Erythroblast (primary cell): Measurements from ENCODE around the gene RALGPS1.

Experiments used
- GATA1 ChIP-seq: IDR thresholded peaks from 2 replicates; pipeline ENCODE4 v1.6.1; 2011; ENCODE audit warnings: low read depth, mild to moderate bottlenecking, control low read depth, low read length, moderate library complexity
- POLR2A ChIP-seq: IDR thresholded peaks from 2 replicates; pipeline ENCODE4 v1.6.1; 2011; ENCODE audit warnings: mild to moderate bottlenecking, low read length

DNA sequence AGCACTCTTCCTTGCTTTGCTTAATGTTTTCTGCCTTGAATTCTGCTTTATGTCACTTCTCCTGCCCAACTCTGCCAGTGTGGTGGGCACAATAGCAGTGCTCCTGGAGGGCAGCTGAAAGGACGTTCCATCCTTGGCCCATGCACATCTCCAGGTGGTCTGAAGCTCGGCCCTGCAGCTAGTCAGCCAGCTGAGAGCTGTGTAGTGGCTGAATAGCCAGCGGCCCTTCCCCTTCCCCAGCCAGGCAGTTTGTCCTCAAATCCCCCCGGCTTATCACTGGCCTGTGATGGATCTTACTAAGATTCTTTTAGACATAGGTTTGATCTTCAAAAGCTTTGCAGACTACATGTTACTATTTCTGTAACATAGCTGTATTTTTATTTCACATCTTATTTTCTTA, 250.5 kb downstream of the RALGPS1 start:
- TF ChIP-seq POLR2A (no peak), GATA1 (no peak)
